Measurements from ENCODE around the gene TUNAR.

TUNAR gene

DNA sequence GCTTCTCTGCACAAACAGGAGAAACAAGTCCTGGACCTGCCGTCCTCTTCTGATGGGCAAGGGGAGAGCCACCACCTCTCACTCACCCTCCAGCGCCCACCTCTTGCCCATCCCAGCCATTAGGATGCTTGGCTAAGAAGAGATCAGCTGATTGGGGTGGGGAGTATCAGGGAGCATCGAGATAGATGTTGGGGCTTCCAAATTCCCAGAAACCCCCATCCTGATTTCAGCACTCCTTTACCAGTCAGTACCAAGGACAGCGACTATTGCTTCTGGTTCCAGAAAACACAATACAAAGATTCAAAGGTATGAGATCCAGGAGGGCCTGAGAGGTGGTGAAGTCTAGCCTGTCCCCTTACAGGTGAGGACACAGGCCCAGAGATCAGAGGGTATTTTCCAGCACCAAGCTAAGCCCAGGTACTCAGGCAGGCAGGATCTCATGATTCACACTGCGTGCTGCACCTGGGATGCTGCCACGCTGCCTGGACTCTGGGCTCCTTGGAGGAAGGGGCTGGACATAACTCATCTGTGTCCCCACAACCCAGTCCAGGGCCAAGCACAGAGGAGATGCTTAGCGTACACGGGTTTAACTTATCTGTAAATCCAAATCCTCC is 76.6 kb downstream of the TUNAR start:
- peak; percentile 10 for DNase-seq (ENCODE audit: low read depth)
- TF ChIP-seq MAX (IDR thresholded peaks at IDR 0.05; ENCODE audit: low read depth, low read length): no peak
- no peak for TF ChIP-seq MYC (IDR thresholded peaks at IDR 0.05; ENCODE audit: low read depth, low read length)
- no peak for TF ChIP-seq POLR2A (IDR thresholded peaks at IDR 0.05; ENCODE audit: extremely low read depth, insufficient read length)
- TF ChIP-seq CTCF (IDR thresholded peaks at IDR 0.05; ENCODE audit: low read depth, low read length): no peak
- H3K4me3 ChIP-seq (ENCODE audit: low read depth, low read length): no peak overlapping the region

- no peak for TF ChIP-seq MAX (IDR thresholded peaks at IDR 0.05; ENCODE audit: low read depth, low read length)
- no peak for TF ChIP-seq MYC (IDR thresholded peaks at IDR 0.05; ENCODE audit: low read depth, low read length)
- TF ChIP-seq CTCF (IDR thresholded peaks at IDR 0.05; ENCODE audit: low read depth, low read length): no peak
- no peak for TF ChIP-seq POLR2A (IDR thresholded peaks at IDR 0.05; ENCODE audit: extremely low read depth, insufficient read length)
- no peak overlapping the region for H3K4me3 ChIP-seq (ENCODE audit: low read depth, low read length)
- DNase-seq (ENCODE audit: low read depth): no peak
Measured at GRCh38 chr14:95956601-95957460, 80.2 kb downstream of the TUNAR start.

GRCh38 chr14:95958105-95958504 is 81.5 kb downstream of the TUNAR start:
- DNase-seq (ENCODE audit: low read depth): no peak
- TF ChIP-seq MAX (IDR thresholded peaks at IDR 0.05; ENCODE audit: low read depth, low read length) (no peak), POLR2A (IDR thresholded peaks at IDR 0.05; ENCODE audit: extremely low read depth, insufficient read length) (no peak), MYC (IDR thresholded peaks at IDR 0.05; ENCODE audit: low read depth, low read length) (no peak), CTCF (IDR thresholded peaks at IDR 0.05; ENCODE audit: low read depth, low read length) (no peak)
- no peak overlapping the region for H3K4me3 ChIP-seq (ENCODE audit: low read depth, low read length)

- H3K4me3 ChIP-seq (ENCODE audit: low read depth, low read length): no peak overlapping the region
- DNase-seq (ENCODE audit: low read depth): no peak
- TF ChIP-seq CTCF (IDR thresholded peaks at IDR 0.05; ENCODE audit: low read depth, low read length) (no peak), MAX (IDR thresholded peaks at IDR 0.05; ENCODE audit: low read depth, low read length) (no peak), POLR2A (IDR thresholded peaks at IDR 0.05; ENCODE audit: extremely low read depth, insufficient read length) (no peak)
Measured at GRCh38 chr14:95959317-95959716, 82.7 kb downstream of the TUNAR start.

GRCh38 chr14:95961481-95961880 is 84.8 kb downstream of the TUNAR start:
- no peak overlapping the region for H3K4me3 ChIP-seq (ENCODE audit: low read depth, low read length)
- no peak for DNase-seq (ENCODE audit: low read depth)
- TF ChIP-seq MYC (IDR thresholded peaks at IDR 0.05; ENCODE audit: low read depth, low read length) (no peak), POLR2A (IDR thresholded peaks at IDR 0.05; ENCODE audit: extremely low read depth, insufficient read length) (no peak), CTCF (IDR thresholded peaks at IDR 0.05; ENCODE audit: low read depth, low read length) (no peak), MAX (IDR thresholded peaks at IDR 0.05; ENCODE audit: low read depth, low read length) (no peak)
